Non-pigmented ciliary epithelial cell (primary cell): ENCODE data around the gene ALDOB.
A peak's percentile ranks its signal among the peaks of the same experiment; 100 is the strongest.

ENCODE experiments used
- DNase-seq: peaks from one replicate; pipeline ENCODE4 v3.0.0-alpha.2; 2010; ENCODE audit warnings: low read depth

Gene ALDOB

GRCh38 chr9:101383361-101383760 is 52.2 kb downstream of the ALDOB start:
- DNase-seq: no peak

- DNase-seq: no peak
Measured at GRCh38 chr9:101381833-101382342, 53.7 kb downstream of the ALDOB start.

- no peak for DNase-seq
Measured at GRCh38 chr9:101381118-101381517, 54.5 kb downstream of the ALDOB start.

- no peak for DNase-seq
Measured at GRCh38 chr9:101380295-101380694, 55.3 kb downstream of the ALDOB start.

- peak; percentile 61 for DNase-seq
Measured at GRCh38 chr9:101376111-101376848, 59.3 kb downstream of the ALDOB start.

GRCh38 chr9:101375546-101375945 is 60.0 kb downstream of the ALDOB start:
- DNase-seq: no peak

- DNase-seq: no peak
Measured at GRCh38 chr9:101372327-101373118, 63.1 kb downstream of the ALDOB start.

GRCh38 chr9:101371813-101372212 is 63.8 kb downstream of the ALDOB start:
- no peak for DNase-seq
